HCT116 (cell line): ENCODE results near the gene SUSD6.

Source experiments
- EGR1 ChIP-seq: IDR thresholded peaks from 2 replicates; pipeline ENCODE4 v1.6.1; 2012; ENCODE audit warnings: low read depth
- JUND ChIP-seq: IDR thresholded peaks from 2 replicates; pipeline ENCODE4 v1.6.1; 2012
- POLR2A ChIP-seq: IDR thresholded peaks from 2 replicates; pipeline ENCODE4 v1.7.0; 2011; ENCODE audit warnings: borderline replicate concordance; ENCODE audit not compliant: insufficient read depth, insufficient read length; ENCODE audit errors: extremely low read depth
- POLR2AphosphoS5 ChIP-seq: IDR thresholded peaks from 2 replicates; pipeline ENCODE4 v1.6.1; 2011; ENCODE audit warnings: mild to moderate bottlenecking, low read depth, low read length, moderate library complexity
- SRF ChIP-seq: IDR thresholded peaks from 2 replicates; pipeline ENCODE4 v1.6.1; 2012; ENCODE audit warnings: low read depth
- ZNF274 ChIP-seq: fragments of 200-500 bp; sonication (Bioruptor generic); IDR thresholded peaks from 2 replicates; pipeline ENCODE4 v1.6.1; 2014; ENCODE audit warnings: mild to moderate bottlenecking, low read depth, low read length, inconsistent platforms
- TF ChIP-seq, protein P1 (sequence below), 3 experiments: fragments of 200-600 bp in 1 of 3; sonication (generic) in 1 of 3; IDR thresholded peaks in 2 of 3; conservative IDR thresholded peaks in 1 of 3; 2 replicates each; pipeline ENCODE4 v1.5.1; 2012 to 2017; ENCODE audit warnings: low read depth in 2 of 3, low read length in 2 of 3, antibody characterized with exemption in 1 of 3, borderline replicate concordance in 1 of 3, control low read depth in 1 of 3, mild to moderate bottlenecking in 1 of 3, mixed read lengths in 1 of 3, mixed run types in 1 of 3, moderate library complexity in 1 of 3; ENCODE audit not compliant: insufficient read depth in 1 of 3
- TF ChIP-seq, protein P2 (sequence below): IDR thresholded peaks from 2 replicates; pipeline ENCODE4 v1.6.1; 2012

DNA sequence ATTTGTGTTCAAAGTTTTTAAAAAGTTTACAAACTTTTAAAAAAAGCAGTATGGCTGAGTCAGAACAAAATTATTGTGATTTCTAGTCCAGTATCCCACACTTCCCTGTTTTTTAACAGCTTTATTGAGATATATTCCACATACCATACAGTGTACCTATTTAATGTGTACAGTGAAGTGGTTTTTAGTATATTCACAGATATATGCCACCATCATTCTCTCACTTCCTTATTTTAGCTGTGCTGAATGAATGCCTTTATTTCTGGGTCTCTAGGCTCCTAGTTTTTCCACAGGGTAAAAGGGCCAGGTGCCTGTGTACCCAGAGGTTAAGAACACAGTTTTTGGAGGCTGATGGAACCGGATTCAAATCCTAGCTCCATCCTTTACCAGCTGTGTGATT, 96.7 kb downstream of the SUSD6 start:
- TF ChIP-seq, protein P1, sequence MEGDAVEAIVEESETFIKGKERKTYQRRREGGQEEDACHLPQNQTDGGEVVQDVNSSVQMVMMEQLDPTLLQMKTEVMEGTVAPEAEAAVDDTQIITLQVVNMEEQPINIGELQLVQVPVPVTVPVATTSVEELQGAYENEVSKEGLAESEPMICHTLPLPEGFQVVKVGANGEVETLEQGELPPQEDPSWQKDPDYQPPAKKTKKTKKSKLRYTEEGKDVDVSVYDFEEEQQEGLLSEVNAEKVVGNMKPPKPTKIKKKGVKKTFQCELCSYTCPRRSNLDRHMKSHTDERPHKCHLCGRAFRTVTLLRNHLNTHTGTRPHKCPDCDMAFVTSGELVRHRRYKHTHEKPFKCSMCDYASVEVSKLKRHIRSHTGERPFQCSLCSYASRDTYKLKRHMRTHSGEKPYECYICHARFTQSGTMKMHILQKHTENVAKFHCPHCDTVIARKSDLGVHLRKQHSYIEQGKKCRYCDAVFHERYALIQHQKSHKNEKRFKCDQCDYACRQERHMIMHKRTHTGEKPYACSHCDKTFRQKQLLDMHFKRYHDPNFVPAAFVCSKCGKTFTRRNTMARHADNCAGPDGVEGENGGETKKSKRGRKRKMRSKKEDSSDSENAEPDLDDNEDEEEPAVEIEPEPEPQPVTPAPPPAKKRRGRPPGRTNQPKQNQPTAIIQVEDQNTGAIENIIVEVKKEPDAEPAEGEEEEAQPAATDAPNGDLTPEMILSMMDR (IDR thresholded peaks at IDR 0.05 in 2 of 3, conservative IDR thresholded peaks at IDR 0.05 in 1 of 3; ENCODE audit: borderline replicate concordance in 1 of 3, insufficient read depth in 1 of 3, low read depth in 2 of 3, low read length in 2 of 3) = no peak
- TF ChIP-seq ZNF274 (no peak), POLR2AphosphoS5 (no peak), EGR1 (no peak), JUND (no peak), SRF (no peak), POLR2A (no peak)
- TF ChIP-seq, protein P2, sequence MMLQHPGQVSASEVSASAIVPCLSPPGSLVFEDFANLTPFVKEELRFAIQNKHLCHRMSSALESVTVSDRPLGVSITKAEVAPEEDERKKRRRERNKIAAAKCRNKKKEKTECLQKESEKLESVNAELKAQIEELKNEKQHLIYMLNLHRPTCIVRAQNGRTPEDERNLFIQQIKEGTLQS = no peak
